NCI-H2107 treated with DMSO at 0.1 percent for 48 hours (cell line): ENCODE data around the gene DNASE1.
"Not testable (repeated sequence)": the region's sequence is repeated elsewhere in the genome, so short reads cannot be mapped to it uniquely, and the experiment has no call there.

Source experiments
- DNase-seq: peaks from one replicate; lab custom pipeline; 2025; ENCODE audit not compliant: unreplicated experiment; lab: John Stamatoyannopoulos, UW

Gene DNASE1

DNA sequence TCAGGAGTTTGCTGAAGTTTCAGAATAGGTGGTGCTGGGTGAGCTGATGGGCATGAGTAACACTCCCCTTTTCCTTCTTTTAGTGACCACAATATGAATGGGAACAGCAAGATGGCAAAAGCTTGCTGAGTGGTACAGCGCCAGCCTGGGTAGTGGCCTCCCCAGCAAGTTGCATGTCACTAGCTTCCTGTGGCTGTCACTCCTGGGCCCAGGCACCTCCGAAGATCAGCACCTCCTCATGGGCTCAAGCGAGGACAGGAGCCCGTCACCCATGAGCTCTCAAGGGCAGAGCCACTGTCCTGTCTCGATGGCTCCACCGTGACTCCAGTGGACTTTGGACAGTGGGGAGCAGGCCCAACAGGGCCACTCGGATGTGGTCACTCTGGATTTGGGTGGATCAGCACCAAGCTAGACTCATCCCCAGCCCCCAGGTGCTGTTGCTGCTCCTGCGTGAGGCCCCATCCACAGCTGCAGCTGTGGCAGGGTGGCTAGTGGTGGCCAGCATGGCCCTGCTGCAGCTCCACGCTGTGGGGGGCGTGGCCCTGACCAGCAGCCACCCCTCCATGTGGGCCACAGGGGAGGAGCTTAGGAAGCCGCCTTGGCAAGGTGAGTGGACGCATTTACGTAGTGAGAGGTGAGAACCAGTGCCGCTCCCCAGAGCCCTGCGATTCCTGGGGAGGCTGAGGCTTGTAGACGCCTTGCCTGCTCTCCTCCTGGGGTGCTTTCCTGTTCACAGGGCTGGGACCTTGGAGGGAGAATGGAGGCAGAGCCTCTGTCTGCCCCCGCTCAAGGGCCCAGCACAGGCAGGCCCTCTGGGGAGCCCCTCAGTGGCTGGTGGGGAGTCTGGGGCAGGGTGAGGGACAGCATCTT lies 13.6 kb upstream of the DNASE1 start:
- DNase-seq, result no peak

DNA sequence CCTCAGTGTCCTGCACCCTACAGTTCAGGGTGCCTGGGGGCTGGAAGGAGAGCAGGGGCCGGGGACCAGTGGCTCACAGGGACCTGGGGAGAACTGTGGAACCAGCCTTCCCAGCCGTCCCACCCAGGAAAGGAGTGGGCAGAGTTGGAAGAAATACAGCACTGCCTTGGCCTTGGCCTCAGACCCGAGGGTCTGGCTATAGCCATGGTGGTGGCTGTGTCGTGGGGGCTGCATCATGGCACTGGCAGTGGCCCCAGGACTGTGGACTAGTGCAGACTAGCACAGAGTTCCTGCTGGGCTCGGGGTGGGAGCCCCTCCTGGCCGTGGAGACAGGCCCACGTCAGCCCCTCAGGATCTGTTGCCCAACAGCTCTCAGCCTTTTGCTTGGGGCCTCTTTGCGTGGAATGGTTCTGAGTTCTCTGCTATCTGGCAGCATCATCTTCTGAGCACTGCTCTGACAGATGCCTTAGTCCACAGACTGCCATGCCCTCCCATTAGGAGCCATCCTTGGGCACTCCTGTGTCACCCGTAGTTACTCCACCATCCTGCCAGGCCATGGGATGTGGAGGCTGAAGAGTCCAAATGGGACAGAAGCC lies 12.6 kb upstream of the DNASE1 start:
- DNase-seq, result no peak

DNA sequence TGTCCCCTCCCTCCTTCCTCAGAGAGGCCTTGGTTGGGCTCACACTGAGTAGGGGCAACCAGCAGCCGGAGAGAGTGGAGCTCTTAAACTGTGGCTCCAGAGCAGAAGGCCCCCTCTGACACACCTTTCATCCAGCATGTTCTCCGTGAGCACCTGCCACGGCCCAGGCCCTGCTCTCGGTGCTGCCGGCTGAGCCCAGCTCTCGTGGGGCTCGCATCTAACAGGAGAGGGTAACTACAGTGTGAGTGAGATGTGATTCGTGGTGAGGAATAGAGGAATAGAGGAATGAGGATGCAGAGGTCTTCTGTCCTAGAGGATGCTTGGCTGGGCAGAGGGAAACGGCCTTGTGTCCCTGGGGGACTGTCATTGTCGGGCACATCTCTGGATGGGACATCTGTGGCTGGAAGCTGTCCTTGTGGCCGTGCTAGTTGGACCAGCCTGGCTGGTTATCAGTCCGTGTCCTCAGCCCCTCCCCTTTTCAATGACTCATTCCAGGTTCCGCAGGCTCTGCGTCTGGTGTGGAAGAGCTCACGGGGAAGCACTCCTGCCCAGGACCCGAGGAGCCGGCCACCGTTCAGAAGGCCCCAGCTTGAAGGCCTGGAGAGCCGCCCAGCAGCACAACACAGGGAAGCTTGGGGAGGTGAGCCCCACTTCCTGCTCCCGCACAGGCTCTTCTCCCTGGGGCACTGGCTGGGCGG lies 11.9 kb upstream of the DNASE1 start:
- no peak for DNase-seq

DNA sequence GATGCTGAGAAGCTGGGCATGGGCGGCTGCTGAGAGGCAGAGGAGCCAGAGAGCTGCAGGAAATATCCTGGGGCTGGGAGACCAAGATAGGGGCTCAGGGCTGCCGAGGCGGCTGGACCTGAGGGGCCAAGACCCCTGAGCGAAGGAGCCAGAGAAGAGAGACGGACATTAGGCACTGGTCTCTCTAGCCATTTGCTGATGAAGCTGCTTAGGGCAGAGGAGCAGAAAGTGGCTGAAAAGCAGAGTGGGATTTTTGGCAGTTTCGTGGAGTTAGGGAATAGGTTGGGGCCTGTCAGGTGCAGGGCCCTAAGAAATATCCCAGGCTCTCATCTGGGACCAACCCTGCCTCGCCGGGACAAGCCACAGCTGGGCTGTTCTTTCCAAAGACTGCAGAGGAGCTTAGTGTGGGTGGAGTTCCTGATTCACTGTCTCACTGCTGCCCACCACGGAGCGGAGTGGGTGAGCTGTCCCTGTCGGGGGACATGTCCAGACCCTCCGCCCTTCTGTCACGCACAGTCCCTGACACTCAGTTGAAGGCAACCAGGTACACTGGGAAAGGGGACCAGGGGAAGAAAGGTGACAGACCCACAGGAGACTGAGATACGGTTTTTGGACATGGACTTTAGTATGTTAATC lies 11.3 kb upstream of the DNASE1 start:
- no peak for DNase-seq

DNA sequence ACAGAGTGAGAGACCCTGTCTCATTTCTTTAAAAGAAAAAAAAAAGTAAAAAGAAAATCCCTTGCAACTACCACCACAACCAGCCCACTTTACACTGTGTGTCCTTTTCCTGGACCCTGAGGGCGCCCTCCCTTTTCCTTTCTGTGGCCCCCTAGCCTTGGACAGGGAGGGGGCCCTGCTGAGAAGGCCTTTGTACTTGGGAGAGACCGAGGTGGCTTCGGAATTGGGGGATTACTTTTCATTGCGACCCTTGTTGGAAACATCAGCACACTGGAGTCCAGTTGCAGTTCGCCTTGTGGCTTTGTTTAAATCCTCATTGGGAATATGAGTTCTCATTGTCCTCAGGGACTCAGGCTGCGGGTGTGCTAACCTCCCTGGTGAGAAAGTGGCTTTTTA lies 9.4 kb upstream of the DNASE1 start:
- DNase-seq, result no peak

DNA sequence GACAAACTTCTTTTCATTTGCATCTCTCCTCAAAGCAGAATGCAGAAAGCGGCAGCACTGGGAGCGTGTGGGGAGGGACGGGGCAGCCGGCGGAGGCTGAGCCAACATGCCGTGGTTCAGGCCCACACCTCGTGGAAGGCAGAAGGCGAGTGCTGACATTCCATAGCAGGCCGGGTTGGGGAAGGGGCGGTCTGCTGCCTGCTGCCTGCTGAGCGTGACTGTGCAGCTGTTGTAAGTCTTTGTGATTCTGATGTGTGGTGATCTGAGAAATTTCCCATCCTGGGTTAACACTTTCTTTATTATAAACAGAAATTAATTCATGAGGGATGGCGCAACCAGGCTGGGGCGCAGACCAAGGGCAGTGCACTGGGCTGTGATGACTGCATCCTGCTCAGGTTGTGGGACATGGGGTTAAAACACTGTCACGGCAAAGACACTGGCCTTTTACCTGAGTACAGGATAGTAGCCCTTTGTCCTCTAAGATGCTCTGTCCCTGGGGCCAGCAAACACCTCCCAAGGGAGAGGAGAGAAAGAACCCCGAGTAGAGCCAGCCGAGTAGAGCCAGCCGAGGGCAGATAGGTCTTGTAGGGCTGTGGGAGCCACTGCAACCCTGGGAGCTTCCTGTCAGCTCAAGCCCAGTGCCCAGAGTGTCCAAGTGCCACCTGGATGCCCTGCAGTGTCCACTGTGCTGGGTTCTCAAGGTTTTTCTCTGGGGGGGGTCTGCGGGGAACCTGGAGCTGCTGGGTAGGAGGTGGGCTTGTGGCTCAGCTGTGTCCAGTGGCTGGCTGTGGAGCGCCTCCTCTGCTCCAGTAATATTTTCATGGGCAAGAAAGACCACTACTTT lies 8.8 kb upstream of the DNASE1 start:
- peak; percentile 16 for DNase-seq

DNA sequence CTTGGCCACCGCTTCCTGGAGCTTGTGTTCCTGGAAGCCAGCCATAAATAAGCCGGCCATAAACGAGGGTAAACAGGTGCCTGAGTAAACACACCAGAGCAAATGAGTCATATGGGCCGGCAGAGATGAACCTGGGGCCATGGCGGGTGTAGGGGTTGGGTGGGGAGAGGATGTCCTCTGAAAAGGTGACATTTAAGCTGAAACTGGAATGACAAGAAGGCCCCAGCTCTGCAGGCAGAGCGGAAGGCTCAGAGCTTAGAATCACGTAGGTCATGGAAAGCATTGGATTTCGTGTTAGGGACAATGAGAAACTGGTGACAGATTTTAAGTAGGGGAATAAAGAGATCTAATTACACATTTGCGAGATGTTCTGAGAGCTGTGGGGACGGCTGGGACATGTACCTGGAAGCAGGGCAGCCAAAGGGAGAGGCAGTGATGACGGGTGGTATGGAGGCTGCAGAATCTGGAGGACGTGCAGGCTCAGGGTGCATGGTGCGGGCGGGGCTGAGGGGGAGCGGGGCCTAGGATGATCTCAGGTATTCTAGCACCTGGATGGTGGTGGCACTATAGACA lies 8.1 kb upstream of the DNASE1 start:
- DNase-seq, result peak; percentile 86

DNA sequence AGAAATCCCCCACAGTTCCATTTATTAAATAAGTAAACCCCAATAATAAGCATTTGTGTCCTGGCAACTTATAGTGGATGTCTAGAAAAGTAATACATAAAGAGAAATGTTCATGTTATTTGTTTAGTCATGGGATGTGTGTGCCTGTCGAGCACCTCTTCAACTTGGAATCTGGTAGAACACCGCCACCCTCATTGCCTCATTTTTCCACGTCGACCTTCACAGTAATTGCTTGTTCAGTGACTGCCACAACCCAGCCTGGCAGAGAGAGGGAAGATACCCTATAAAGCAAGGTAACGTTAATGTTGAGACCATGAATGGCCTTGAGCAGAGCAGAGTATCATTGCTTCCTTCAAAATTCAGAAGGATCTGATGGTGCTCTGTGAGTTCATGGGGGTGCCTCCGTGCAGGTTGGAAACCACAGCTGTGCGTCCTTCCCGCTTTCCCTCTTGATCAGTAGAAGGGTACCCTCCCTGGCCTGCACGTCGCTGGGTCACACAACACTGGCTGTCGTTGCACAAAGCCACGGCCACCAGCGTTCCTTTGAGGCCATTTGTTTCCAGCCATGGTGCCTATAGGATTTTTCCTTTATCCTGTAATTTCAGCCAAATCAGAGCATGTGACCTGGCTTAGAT lies 3.7 kb upstream of the DNASE1 start:
- DNase-seq, result no peak

DNA sequence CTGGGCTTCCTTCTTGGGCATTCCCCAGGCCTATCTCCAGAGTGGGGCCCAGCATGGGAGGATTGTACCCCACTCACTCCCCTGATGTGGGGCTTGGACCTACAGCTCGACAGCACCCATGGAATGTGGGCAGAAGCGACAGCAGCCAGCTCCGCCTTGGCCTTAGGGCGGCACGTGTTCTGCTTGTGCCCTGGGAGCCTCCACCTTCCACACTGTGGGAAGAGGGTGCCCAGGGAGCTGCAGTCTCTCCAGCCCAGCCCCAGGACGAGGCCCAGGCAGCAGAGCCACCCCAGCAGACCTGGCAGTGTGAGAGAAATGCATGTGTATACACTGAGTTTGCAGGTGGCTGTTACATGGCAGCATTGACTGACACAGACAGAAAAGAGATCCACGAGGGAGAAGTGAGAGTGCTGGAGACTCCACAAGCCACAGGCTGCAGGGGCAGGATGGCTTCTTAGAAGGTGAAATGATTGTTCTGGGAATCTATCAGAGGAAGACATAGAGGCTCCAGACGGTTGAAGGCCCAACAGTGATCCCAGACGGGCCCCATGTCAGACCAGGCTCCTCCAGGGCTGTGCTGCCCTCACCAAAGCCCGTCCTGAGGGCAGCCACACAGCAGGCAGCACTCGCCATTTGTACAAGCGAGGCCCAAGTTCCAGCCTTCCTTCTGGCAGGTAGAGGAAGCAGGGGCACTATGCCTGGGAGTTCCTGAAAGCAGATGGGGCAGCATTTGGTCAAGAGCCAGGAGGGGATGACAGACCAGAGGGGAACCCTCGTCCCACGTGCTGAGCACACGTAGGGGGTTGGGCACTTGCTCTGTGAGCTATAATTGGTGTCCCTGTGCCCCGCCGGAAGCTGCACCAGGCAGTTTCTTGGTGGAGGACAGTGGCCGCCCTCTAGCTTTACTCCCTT lies 2.8 kb upstream of the DNASE1 start:
- no peak for DNase-seq

DNA sequence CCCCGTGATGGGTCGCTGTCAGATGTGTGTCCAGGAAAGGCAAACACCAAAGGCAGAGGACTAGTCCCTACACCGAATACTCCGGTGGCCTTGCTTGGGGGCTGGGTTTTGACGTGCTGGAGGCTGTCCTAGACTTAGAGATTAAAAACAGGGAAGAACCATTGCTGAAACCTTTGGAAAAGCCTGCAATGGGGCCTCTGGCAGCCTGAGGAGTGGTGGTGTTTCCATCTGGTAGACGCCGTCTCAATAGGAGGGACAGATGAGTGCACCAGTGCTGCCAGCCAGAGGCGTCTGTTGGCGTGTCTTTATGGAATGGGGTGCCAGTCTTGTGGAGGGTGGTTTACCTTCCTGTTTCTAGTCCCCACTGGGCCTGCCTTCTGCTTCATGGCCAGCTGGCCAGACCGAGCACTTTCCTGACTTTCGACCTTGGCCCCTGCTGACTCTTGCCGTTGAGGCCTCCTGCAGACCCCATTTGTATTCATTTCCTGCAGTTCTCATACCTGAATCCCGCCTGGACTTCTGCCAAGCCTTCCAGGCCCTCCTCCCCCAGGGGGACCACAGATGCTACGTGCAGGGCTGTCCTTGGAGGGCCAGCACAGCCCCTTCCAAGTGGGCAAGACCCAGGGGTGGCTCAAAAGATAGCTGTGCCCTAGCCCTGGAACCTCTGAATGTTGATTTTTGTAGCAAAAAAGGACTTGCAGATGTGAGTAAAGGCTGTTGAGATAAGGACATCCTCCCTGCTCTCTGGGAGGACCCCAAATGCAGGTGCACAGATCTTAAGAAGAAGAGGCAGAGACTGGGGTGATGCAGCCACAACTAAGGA lies 1.9 kb upstream of the DNASE1 start:
- DNase-seq, result no peak

DNA sequence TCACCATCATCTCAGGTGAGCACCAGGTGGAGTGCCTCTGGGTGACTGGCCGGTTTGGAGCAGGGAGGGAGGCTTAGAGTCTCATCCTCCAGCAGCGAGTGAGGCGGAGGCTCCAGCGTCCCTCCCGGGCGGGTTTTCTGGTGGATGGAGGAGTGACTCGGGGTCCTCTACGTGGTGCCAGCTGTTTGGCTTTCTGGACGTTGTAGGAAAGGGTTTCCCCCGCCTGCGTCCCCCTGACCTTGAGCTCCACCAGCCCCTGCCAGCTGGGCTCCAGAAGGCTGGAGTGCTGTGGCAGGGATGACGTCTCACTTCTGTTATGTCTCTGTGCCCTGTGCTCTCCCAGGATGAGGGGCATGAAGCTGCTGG lies 522 bp downstream of the DNASE1 start:
- DNase-seq, result no peak

DNA sequence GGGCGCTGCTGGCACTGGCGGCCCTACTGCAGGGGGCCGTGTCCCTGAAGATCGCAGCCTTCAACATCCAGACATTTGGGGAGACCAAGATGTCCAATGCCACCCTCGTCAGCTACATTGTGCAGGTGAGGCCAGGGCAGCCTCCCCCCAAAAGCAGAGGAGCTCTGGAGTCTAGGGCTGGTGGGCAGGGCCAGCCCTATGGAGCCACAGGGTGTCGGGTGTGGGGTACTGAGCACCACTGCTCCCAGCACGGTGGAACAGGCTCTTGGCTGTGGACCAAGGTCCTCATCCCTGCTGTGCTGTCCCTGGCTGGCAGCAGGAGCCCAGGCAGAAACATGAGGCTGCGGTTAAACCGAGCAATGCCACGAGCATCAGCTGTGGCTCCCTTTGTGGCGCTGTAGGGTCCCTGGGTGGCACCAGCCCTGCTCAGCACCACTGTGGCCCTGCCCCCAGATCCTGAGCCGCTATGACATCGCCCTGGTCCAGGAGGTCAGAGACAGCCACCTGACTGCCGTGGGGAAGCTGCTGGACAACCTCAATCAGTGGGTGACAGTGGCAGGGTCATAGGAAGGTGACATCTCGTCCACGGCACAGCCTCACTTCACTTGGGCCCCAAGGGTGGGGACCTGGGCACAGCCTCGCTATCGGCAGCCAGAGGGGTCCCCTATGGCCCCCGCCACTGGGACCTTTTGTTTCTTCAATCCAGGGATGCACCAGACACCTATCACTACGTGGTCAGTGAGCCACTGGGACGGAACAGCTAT lies 1.1 kb downstream of the DNASE1 start:
- no peak for DNase-seq

DNA sequence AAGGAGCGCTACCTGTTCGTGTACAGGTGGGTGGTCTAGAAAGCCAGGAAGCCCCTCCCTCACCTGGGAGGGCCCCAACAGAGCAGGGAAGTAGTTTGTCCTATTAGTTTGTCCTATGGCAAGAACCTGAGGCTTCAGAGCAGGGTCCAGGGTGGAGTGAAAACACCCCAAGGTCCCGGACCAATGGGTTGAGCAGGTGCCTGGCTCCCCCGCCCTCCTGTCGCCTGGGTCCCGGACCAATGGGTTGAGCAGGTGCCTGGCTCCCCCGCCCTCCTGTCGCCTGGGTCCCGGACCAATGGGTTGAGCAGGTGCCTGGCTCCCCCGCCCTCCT lies 1.6 kb downstream of the DNASE1 start:
- not testable (repeated sequence) for DNase-seq

DNA sequence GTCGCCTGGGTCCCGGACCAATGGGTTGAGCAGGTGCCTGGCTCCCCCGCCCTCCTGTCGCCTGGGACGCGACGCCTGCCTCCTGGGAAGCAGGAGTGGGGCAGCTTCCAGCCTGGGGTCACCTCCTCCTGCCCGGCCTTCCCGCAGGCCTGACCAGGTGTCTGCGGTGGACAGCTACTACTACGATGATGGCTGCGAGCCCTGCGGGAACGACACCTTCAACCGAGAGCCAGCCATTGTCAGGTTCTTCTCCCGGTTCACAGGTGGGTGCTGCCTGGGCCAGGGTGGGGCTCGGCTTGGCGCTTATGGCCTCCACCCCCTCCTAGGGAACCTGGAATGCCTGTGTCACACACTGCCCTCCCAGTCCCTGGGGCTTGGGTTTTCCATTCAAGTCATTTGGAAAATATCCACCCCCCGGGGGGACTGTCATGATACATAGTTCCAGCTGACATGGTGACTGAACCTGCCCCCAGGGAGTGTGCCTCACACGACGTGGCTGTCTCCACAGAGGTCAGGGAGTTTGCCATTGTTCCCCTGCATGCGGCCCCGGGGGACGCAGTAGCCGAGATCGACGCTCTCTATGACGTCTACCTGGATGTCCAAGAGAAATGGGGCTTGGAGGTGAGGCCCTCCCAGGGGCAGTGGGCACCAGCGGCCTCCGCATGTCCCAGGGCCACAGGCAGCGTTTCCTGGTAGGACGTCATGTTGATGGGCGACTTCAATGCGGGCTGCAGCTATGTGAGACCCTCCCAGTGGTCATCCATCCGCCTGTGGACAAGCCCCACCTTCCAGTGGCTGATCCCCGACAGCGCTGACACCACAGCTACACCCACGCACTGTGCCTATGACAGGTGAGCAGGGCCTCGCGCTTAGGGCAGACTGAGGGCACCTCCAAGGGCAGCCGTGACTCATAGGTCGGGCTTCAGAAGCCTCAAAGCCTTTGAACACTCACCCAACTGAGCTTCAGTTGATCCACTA lies 2.3 kb downstream of the DNASE1 start:
- DNase-seq, result no peak

DNA sequence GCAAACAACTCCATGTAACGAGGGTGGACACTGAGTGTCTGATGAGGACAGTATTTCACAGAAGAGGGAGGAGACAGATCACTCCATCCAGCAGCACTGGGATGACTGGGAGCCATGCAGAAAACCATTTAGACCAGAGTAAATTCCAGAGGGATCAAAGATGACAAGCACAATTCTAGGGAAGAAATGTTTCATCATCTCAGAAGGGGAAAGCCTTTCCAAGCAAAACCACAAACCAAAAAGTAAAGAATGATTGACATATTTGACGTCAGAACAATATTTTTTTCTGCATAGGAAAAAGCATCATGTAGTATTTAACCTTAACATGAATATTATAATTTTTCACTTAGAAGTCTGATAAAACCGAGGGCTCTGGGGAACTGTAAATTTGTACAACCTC lies 4.8 kb downstream of the DNASE1 start:
- DNase-seq, result no peak

DNA sequence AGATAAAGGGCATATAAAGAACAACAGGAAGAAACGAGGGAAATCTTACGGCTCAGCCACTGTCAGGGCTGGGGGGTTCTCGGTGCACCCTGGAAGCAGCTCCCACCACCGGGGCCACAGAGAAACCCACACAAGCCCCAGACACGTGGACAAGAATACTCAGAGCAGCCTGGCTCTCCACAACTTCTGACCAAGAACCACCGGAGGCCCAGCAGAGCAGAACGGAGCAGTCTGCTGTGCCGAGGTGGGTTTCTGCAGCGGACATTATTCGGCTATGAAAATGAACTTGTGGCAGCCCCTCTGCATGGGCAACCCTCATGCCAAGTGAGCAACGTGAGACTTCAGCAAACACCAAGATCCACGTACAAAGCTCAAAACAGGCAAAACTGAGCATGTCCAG lies 6.8 kb downstream of the DNASE1 start:
- DNase-seq, result no peak
